Left renal cortex interstitium (tissue), 4 donors: ENCODE results near the gene SPAG9. TPM values are rescaled to one million over a fixed set of nuclear protein-coding genes. Genes with fewer than 3 reads are reported as not detected.

Experiments used
- DNase-seq, 4 donors: peaks; one replicate each; pipeline ENCODE4 v3.0.0-alpha.2; 2013; ENCODE audit warnings: low read depth in 4 of 4, low spot score in 2 of 4, missing footprints in 1 of 4
- polyA plus RNA-seq, 4 donors: library from polyadenylated mRNA; unstranded; fragments of 120-200 nt; gene quantifications; one replicate each; pipeline ENCODE4 v1.2.1, GENCODE V29; 2013; ENCODE audit not compliant: insufficient read length in 4 of 4

SPAG9 gene
- polyA plus RNA-seq, 4 donors = 76.5 to 136 (median 106) TPM

DNA sequence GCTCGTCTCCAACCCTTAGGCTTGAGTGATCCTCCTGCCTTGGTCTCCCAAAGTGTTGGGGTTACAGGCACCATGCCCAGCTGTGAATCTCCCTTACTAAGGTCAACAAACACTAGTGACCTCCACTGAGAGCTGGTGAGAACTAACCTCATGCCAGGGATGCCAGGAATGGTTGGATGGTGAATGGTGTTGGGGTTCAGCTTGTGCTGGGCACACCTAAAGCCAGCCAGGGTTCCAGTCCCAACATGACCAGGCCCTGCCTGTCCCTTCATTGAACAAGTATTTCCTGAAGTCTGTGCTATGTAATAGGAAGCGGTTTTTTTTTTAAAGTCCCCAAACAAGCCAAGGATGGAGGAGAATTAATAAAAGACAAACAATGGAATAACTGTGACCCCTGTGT is 198.6 kb downstream of the SPAG9 start:
- DNase-seq = no peak

DNA sequence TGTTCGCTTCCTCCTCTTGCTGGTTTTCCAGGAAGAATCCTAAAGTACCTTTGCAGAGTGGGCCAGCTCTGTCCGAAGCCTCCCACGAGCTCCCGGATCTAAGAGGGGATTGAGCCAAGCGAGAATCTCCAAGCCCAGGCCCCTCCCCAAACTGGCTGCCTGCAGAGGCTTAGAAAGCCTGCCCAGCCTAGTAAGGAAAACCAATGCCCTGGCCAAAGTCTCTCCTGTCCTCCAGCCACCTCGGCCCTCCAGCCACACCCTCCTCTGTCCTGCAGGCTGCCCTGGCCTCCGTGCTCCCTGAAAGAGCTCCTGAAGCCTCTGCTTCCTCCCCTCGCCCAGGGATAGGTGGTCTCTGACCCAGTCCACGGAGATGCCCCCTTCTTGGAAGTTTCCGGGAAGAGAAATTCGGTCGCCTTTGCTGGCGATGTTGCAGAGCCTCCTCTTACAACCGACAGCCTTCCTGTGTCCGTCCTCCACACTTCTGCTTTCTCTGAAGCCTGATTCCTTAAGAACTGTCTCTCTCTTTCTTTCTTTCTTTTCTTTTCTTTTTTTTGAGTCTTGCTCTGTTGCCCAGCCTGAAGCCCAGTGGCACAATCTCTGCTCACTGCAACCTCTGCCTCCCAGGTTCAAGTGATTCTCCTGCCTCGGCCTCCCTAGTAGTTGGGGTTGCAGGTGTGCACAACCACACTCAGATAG is 199.6 kb downstream of the SPAG9 start:
- DNase-seq = no peak

DNA sequence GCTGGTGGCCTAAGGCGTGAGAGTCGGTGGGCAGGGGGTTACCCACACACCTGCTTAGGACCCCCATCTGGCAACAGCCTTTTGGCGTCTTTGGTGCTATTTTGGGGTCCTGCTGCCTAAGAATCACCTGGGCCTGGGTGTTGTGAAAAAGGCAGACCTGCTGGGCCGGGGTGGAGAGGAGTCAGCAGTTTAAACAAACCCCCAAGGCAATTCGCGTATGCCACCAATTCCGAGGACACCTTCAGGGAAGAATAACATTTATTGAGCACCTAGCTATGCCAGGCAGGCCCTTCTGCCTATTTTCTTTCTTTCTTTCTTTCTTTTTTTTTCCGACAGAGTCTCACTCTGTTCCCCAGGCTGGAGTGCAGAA is 200.6 kb downstream of the SPAG9 start:
- DNase-seq = no peak

- peak in 2 of 4 donors; percentile 80 to 83 for DNase-seq
Measured at GRCh38 chr17:50919321-50920040, 201.2 kb downstream of the SPAG9 start.

DNA sequence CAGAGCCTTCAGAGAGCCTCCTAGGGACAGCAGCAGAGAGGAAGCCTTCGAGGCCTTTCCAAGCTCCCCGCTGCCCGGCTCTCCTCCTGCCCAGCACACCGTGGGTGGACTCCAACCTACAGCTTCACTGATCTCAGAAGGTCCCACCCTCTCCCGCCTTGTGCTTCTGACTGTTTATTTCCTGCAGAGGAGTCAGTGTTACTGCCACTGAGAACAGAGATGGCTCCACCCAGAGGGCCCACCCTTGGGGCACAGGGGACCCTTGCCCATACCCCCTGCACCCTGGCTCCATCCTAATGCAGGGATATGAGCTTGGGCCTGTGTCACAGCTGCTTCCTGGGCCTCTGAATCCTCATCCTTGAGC is 201.8 kb downstream of the SPAG9 start:
- no peak for DNase-seq

DNA sequence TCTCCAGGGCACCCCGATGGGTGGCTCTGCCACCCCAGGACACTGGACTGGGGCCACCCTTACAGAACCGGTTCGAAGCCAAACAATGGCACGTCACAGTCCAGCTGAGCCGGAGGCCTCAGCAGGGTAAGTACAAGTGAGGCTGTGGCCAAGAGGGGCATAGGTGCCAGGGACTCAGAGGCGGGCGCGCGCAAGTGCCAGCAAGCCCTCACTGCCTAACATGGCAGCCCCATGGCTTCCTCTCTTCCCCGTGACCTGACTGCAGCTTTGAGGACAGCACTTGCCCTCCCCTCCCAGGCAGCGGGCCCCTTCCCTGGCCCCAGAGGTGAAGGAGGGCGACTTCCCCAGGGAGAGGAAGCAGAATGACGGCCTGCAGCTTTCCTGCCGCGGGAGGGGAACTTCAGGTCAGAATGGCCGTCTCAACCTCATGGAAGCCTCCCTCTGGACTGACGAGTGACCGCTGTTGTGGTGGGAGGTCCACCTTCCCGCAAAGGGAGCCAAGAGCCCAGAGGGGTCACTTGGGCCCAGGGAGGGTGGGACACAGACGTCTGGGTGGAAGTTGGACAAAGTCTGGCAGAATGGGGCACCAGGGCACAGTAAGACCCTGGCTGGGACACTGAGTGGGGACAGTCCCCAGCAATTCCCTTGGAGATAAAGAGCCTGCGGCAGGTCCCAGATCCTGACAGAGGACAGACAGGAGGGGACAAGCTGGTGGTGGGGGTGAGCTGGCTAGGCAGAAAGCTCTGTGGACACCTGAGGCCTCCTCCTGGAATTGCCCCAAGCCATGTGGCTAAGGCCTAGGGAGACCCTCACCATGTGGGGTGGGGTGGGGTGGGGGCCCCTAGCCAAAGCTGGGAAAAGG is 202.4 kb downstream of the SPAG9 start:
- DNase-seq = peak in 1 of 4 donors; percentile 47

DNA sequence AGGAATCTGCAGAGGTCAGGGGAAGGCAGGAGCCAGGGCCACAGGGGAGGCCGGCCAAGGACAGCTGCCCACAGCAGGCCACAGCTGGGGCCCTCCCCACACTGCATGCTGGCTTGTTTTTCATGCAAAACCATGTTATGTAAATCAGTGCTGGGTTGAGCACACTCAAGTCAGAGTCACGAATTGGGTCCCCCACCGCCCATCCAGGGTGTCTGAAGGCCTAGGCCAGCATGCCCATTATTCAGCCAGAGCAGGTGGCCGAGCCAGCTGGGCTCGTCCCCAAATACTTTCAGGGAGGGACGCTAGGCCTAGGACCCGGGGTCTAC is 203.3 kb downstream of the SPAG9 start:
- no peak for DNase-seq

DNA sequence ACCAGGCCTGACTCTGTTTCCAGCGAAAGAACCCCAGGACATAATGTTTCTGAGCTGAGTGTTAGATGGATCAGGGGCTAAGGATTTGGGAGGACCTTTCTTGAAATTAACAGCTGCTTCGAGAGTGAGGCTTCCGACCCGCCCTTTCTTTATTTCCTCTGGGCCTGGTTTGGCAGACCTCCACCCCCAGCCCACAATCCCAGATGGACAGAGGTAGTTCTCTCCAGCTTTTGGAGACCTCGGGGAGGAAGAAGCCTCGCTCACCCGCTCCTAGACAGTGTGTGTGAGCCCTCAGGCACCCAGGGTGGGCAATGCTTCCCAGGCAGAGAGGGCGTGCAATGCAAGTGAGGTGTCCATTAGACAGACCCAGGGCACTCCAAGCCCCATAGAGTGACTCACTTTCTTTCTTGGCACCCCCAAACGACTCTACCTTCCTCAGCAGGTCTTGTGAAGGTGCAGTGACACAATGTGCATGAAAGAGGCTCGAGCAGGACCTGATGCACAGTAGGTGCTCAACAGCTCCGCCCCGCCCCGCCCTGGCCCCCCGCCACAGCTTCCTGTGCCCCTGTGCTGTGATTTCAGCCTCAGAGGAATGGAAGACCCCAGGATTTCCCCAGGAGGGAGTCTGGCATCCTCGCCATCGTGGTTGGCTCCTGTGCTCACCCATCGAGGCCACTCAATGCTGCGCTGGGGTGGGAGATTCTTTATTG is 203.8 kb downstream of the SPAG9 start:
- no peak for DNase-seq

DNA sequence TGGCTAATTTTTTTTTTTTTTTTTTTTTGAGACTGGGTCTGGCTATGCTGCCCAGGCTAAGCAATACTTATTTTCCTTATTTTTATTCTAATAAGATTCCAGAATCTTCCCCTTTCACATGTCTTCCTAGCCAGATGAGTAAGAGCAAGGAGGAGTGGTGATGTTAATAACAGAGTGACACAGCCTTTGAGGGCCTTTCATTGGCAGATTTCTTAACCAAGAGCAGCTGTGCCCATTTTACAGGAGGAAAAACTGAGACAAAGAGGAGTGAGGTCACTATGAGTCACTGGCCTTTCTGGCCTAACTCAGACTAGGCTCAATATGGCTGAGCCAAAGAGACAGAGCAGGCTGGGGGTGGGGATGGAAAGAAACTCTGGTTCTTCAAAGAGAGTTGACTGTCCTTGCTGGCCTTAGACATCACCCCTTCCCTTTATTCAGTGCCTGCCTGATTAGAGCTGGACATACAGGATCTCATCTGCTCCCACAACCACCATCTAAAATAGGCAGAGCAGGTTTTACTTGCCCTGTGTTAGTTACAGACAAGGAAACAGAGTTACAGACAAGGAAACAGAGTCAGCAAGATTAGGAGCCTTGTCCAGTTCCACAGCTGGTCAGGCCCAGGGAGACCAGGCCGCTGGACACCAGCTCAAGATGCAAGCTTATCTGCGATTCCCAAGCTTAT is 204.5 kb downstream of the SPAG9 start:
- no peak for DNase-seq

DNA sequence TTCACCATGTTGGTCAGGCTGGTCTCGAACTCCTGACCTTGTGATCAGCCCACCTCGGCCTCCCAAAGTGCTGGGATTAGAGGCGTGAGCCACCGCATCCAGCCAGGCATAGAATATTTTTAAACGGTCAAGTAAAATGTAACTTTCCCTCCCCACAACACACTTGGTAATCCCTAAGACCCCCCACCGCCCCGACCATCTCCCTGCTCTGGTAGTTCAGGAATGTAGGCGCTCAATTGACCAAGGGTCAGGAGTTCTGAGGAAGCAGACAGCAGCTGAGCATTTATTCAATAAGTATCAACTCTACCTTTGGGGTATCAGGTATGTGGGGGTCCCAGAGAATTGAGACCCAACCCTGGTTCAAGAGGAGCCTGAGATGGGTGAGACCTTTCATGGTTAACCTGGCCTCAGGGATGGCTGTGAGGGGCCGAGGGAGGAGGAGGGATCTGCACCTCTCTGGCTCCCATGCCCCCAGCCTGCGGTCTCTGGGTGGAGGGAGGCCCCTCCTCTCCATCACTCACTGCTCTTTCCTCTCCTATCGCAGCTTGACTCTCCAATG is 206.1 kb downstream of the SPAG9 start:
- no peak for DNase-seq

- DNase-seq = no peak
Measured at GRCh38 chr17:50913120-50913519, 207.5 kb downstream of the SPAG9 start.

Other genes with a start within 250 kb of the SPAG9 start
- 10 to 100 TPM; 63.6 to 77.1 (median 73.7) TPM for gene NME1, start 32.7 kb upstream of the SPAG9 start, polyA plus RNA-seq
- 100 to 1,000 TPM; 231 to 326 (median 262) TPM for gene NME2, start 45.5 kb upstream of the SPAG9 start, polyA plus RNA-seq
- gene MBTD1, start 139.2 kb upstream of the SPAG9 start, polyA plus RNA-seq = 10 to 100 TPM; 41.9 to 65.2 (median 51.3) TPM
- 10 to 100 TPM; 42.9 to 61.4 (median 53.5) TPM for gene UTP18, start 139.7 kb upstream of the SPAG9 start, polyA plus RNA-seq